A172 (cell line): Measurements from ENCODE around the gene TRIM47. TPM values are rescaled to one million over a fixed set of nuclear protein-coding genes. Genes with fewer than 3 reads are reported as not detected.

Experiments
- DNase-seq: peaks from one replicate; pipeline ENCODE4 v3.0.0-alpha.2; 2015; ENCODE audit warnings: low spot score
- total RNA-seq: library from RNA; depleted of rRNA; stranded (reverse); fragments of >200 nt; shearing (Covaris generic); gene quantifications from 2 replicates; pipeline ENCODE4 v1.2.3, GENCODE V29; 2014; rRNA removed

Gene TRIM47
- total RNA-seq, 1 experiment from 2014 or later, result 173 TPM

DNA sequence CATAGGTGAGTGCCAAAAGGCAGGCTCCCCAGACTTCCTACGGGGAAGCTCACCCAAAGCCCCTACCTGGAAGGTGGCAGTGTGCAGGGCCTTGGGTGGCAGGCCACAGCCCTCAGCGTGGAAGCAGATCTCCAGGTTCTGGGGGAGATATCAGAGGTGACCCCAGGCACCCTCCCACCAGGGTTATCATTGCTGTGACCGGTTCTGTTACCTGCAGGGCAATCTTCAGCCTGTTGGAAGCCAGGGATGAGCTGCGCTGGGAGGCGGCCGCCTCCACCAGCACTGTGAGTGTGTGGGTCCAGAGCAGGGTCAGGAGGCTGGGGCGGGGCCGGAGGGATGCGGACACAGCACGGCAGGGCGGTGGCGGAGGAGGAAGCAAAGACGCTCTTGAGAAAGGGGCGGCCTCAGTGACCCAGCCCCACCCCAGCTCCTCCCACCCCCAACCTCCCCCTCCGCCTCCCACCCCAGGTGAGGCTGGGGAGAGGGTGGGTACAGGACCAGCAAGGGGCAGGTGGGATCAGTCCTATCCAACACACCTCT lies 47.3 kb downstream of the TRIM47 start:
- DNase-seq, result no peak

DNA sequence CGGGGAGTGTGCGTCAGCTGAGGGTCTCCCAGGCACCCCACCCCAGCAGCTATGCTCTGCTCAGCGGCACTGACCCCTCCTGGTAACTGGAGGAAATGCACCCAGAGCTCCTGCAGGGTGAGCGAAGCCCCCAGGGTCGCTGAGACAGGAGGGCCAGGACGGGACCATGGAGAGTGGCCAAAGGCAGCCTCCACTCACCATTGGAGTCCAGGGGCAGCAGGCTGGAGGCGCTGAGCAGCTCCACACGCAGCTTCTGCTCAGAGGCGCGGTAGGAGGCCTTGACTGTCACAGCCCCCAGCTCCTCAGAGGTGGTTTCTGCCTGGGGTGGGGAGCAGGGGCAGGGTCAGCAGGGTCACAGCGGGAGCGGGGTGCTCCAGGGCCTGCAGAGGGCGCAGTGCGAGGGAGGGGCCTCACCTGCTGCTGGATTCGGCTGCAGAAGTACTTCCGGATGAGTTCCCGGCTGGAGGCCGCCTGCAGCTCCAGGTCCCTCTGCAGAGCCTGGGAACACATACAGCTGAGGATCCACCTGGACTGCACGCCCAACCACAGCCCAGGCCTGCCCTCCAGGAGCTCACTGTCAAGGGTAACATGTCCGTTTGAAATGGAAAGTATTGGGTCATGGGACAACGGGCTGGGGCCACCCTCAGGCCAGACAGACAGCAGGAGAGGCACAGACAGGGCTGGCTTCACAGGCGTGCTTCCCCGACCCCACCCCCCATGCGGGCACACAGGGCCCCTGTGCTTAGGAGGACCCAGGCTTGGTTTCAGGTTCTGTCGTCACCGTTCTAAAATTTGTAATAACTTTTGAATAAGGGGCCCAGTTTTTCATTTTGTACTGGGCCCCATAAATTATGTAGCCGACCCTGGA lies 48.0 kb downstream of the TRIM47 start:
- no peak for DNase-seq

DNA sequence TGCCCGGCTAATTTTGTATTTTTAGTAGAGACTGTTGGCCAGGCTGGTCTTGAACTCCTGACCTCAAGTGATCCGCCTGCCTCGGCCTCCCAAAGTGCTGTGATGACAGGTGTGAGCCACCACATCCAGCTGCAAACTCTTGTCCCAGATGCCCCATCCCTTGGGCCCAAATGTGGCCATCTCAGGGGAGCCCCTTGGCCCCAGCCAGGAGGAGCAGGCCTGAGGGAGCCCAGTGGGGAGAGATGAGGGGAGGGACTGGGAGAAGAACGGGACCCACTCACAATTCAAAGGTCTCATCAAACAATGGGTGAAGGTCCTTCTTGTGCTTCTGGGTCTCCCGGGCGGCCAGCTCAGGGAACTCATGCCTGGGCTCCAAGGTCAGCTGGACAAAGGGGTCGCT lies 48.6 kb downstream of the TRIM47 start:
- DNase-seq, result no peak

DNA sequence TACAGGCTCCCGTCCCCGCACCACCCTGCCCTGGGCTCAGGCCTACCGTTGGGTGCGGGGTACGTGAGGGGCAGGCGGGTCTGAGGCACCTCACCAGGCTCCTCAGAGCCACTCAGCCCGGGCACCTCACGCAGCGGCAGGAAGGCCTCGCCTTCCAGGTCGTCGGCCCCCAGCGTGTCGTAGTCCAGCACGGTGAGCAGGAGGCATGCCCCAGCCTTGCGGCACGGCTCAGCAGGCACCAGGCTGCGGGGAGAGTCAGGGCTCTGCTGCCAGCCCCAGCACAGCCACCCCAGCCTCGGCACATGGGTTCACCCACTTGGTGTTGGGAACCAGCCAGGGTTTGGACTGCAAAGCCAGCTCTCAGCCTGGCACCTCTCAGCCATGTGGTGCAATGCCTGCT lies 49.6 kb downstream of the TRIM47 start:
- DNase-seq, result no peak

DNA sequence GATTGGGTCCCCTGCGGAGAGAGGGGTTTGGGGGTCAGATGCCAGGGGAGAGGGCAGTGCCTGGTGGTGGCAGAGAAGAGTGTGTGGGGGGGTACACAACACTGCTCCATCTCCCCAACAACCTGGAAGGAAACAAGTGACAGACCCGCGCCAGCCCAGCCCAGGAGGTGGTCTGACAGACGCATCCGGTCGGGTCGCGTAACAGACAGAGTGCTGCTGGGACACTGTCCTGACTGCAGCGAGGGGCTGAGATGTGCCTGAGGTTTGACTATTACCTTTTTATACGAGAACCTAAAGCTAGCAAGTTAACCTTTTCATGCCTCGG lies 50.3 kb downstream of the TRIM47 start:
- no peak for DNase-seq

DNA sequence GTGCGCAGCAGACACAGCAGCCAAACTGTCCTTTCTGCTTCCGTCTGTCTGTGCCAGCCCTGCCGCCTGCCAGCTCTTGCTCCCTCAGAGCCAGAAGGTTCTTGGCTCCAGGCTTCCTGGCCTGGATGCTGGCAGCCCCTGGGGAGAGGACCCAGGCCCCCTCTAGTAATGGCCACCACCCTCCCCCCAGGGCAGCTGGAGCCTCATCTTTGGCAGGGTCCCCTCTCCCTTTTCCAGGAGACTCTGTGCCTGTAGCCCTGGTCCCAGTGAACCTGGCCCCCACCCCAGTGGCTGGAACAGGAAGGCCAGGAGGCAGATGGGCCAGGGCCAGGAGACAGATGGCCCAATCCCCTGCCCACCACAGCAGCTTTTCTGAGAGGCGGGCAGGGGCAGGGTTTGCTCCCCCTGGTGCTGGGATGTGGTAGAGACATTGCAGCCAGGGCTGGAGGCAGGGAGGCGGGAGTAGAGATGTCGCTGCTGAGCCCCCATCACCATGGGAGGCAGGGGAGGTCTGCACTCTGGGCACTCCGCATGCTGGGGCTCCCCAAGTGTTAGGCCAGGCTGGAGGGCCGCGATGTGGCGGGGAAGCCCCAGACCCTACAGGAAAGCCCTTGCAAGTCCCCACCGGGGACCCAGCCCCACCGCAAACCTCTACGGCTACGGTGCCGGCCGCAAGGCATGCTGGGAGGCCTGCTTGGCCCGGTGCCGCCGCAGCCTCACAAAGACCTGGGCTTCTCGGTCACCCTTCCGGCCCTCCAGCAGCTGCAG lies 50.9 kb downstream of the TRIM47 start:
- no peak for DNase-seq

DNA sequence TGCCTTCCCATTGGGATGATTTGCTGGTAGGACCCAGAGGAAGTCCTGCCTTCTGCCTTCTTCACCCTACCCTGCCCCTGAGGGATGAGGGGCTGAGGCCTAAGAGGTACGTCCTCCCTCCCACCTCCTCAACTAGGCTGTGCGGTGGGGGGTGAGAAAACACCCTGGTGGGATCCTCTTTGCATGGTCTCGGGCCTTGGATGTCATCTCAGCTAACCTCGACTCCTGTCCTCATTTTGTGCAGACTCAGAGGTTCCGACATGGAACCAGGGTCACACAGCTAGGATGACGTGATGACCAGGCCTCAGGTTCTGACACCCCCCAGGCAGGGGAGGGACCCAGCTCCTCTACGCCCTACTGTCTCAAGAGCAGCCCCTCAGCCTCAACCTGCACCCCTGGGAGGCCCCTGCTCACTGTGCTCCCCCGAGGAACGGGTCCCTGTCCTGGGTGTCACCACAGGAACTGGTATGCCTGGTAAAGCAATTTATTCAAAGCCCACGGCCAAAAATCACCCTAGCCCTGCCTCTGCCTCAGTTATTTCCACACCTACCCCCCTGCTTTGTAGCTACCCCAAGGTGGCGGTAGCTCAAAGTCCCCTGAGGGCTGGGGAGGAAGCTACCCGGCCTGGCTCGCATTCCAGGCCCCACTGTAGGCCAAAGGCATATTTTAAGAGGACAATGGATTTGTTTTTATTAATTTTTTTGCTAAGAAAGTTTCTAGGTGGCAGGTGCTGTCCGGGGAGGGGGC lies 51.6 kb downstream of the TRIM47 start:
- DNase-seq, result no peak

DNA sequence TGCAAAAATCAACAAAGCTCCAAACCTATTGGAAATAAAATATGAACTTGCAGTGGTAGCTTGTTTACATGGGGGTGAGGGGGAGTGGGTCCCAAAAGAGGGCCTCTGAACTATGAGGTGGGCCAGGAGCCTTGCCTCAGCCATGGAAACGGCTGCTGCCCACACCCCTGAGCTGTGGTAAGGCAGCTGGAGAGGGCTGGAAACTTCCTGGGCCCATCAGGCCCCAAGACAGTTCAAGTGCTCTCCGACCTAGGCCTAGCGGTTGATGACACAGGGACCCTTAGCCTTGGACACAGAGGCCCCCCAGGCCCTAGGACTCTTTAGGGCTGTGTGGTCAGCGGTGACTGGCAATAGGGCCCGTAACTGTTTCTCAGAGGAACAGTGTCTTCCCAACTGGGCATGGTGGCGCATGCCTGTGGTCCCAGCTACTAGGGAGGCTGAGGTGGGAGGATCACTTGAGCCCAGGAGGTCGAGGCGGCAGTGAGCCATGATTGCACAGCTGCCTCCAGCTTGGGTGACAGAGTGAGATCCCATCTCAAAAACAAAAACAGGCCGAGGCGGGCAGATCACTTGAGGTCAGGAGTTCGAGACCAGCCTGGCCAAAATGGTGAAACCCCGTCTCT lies 52.5 kb downstream of the TRIM47 start:
- DNase-seq, result no peak

DNA sequence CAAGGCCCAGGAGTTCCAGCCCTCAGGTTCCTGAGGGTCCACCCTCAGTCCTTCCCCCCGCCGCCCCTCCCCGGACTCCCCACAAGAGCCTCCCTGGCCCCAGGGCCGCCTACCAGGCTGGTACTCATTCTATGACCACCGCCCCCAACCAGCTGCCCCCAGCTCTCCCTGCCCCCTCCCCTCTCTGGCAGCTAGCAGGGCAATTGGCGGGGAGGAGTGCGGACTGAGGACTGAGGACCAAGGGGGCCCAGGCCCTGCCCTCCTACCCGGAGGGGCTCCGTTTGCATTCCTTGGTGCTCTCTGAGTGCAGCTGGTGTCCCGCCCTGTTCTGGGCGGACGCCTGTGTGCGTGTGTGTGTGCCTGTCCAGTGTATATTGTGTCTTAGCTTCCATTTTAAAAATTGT lies 53.2 kb downstream of the TRIM47 start:
- no peak for DNase-seq

DNA sequence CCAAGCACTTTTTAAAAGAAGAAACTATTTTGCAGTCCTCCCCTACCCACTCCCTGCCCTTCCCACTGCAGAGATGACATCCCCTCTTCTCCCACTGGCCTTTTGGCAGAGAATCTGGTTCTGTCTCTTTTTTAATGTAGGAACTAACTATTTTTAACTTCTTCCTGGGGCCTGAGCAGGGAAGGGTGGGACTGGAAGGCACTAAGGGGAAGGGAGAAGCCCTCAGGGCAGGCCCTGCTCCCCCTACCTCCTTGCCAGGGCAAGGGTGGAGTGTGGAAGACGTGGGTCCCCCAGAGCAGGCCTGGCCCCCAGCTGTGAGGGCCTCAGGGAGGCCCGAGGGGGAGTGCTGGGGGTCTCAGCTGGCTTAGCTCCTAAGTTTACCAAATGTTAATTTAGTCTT lies 53.7 kb downstream of the TRIM47 start:
- DNase-seq, result no peak

Other genes starting within 250 kb of the TRIM47 start
- 0.07 and 0.26 TPM in 2 replicates for gene SMIM5, start 245.1 kb downstream of the TRIM47 start, total RNA-seq
- 18.0 and 19.0 TPM in 2 replicates for gene RECQL5, start 211.4 kb downstream of the TRIM47 start, total RNA-seq
- 124 and 169 TPM in 2 replicates for gene SAP30BP, start 211.2 kb downstream of the TRIM47 start, total RNA-seq
- 15.0 and 15.2 TPM in 2 replicates for gene ITGB4, start 157.1 kb downstream of the TRIM47 start, total RNA-seq
- gene GALK1, start 113.4 kb downstream of the TRIM47 start, total RNA-seq, result 72.7 and 87.5 TPM in 2 replicates
- gene UNK, start 93.8 kb downstream of the TRIM47 start, total RNA-seq, result 52.7 and 64.4 TPM in 2 replicates
- gene UNC13D, start 34.2 kb downstream of the TRIM47 start, total RNA-seq, result 138 and 372 TPM in 2 replicates
- gene WBP2, start 23.2 kb downstream of the TRIM47 start, total RNA-seq, result 68.5 and 70.0 TPM in 2 replicates
- 32.7 and 41.4 TPM in 2 replicates for gene TRIM65, start 18.4 kb upstream of the TRIM47 start, total RNA-seq
- 55.1 and 58.4 TPM in 2 replicates for gene MRPL38, start 26.3 kb upstream of the TRIM47 start, total RNA-seq
- 9.9 and 12.5 TPM in 2 replicates for gene FBF1, start 62.5 kb upstream of the TRIM47 start, total RNA-seq
- gene ACOX1, start 100.6 kb upstream of the TRIM47 start, total RNA-seq, result 47.5 and 48.6 TPM in 2 replicates
- gene TEN1, start 100.7 kb upstream of the TRIM47 start, total RNA-seq, result 23.4 and 28.4 TPM in 2 replicates
- gene CDK3, start 122.3 kb upstream of the TRIM47 start, total RNA-seq, result 5.7 and 7.6 TPM in 2 replicates
- gene EVPL, start 148.7 kb upstream of the TRIM47 start, total RNA-seq, result not detected in 2 replicates
- gene SRP68, start 193.9 kb upstream of the TRIM47 start, total RNA-seq, result 34.6 and 45.0 TPM in 2 replicates
- 0.19 TPM in 1 of 2 replicates, not detected in the other for gene GALR2, start 196.2 kb upstream of the TRIM47 start, total RNA-seq
- gene ZACN, start 200.6 kb upstream of the TRIM47 start, total RNA-seq, result not detected in 2 replicates
- gene EXOC7, start 225.2 kb upstream of the TRIM47 start, total RNA-seq, result 98.5 and 104 TPM in 2 replicates